Activated effector memory CD4-positive, alpha-beta T cell treated with Interleukin-2 at 50 U/mL for 16 hours (primary cell): ENCODE measurements around the gene PLEKHA7.

Source experiments
- DNase-seq: peaks from one replicate; pipeline ENCODE4 v3.0.0-alpha.2; 2020

The PLEKHA7 gene

DNA sequence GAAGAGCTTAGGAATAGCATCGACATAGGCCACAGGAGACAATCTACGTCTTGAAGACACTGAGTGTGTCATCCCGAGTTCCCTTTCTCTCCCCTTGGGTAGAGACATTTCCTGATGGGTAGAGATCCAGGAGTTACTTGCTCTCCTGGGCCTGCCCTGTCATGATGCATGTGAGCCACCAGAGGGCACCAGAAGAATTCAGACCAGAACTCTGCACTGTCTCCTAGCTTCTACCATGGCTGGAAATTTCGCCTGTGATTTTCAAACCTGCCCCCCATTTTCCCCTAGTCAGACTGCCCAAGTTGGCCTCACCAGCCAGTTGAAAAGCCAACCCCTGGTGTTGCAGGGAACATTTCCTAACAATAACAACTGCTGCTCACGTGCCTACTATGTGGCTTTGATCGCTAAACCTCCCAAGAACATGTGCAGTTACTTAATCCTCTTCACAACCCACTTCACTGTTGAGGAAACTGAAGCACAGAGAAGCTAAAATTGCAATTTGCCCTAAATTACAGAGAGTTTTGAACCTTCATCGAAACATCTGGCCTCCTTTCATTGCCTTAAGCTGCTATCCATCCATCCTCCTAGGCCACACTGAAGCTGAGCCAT is 228.6 kb downstream of the PLEKHA7 start:
- DNase-seq = peak; percentile 22

GRCh38 chr11:16784666-16785065 is 229.5 kb downstream of the PLEKHA7 start:
- no peak for DNase-seq

DNA sequence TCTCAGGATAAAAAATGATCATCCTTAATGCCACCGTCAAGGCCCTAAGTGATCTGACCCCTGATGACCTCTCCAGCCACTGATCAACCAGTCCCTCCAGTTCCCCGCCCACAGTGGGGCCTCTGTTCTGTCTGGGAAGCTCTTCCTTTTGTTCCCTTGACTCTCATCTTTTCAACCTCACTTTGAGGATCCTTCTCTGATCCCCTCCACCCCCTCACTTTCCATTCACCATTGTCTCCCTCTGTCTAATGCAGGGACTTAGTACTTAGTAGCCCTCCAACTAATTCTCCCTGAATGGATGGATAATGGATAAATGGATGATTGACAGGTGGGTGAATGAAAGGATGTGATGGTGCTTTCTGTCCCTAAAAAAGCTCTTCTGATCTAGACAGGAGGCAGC is 230.1 kb downstream of the PLEKHA7 start:
- no peak for DNase-seq

DNA sequence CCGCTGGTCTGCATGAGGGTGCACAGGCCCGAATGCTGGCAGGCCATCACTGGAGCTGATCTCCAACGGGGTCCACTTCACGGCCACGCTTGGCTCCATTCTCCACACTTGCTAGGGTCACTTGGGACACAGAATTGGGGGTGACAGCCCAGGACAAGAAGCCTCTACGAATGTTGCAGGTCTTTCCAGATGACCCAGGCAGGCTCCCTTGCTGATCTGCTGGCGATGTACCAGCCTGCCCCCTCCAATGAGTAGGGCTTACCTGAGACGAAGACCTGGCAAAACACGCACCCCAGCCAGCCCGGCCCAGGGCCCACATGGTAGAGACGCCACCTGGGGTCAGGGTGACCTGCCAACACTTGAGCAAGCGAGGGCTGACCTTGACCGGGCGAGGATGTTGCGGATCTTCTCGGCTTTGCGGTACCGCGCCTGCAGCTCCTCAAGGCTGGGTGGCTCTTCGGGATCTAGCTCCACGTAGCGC is 230.9 kb downstream of the PLEKHA7 start:
- no peak for DNase-seq

GRCh38 chr11:16781936-16782919 is 232.0 kb downstream of the PLEKHA7 start:
- DNase-seq = no peak

DNA sequence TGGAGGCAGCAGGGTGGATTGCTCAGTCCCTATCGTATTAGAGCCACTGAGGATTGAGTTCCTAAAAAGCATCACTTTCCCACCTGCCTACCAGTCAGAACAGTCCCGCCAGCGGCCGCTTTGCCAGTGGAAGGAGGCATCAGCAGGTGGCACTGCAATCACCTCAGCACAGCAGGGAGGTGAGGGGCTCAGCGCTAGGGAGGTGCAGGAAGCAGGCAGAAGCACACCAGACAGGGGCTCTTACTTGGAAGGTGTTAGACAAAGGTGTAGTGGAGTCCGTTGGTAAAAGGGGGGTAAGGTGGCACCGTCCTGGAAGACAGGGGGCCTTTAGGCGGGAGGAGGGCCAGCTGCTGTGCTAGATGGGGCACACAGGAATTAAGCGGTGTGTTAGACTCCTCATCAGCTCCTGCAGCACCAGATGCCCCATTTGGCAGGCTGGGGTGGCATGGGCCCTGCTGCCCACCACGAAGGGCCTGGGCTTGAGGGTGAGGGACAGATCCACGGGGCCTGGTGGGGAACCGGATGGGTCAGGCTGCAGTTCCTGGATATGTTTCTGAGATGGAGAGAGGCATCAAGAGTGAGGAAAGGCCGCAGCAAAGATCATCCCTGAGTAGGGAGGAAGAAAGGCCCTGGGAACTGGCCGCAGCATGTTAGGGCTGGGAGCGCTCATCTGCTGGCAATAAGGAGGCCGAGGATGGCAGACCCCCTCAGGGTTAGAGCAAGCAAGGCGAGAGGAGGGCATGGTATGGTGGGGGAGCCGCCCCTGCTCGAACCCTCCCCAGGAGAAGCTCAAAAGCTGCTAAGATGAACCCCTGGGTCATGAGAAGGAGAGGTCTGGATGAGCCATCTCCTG is 233.3 kb downstream of the PLEKHA7 start:
- no peak for DNase-seq

DNA sequence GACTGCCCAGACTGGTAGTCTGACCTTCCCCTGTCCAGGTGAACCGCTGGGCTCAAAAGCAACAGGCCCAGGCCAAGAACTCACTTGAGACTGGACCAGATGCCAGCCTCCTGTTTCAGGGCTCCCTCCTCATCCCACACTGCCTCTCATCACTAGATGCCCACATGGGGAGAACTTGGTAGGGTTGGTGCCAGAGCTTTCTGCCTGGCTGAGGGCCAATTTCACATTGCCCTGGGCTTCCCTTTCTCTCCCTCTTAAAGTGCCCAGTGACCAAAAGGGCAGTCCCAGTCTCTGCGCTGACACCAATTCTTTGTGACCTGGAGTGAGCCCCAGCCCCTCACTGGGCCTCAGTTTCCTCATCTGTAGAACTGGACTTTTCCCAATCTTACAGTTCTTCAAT is 234.1 kb downstream of the PLEKHA7 start:
- DNase-seq = no peak

- DNase-seq = no peak
Measured at GRCh38 chr11:16779436-16779835, 234.8 kb downstream of the PLEKHA7 start.

DNA sequence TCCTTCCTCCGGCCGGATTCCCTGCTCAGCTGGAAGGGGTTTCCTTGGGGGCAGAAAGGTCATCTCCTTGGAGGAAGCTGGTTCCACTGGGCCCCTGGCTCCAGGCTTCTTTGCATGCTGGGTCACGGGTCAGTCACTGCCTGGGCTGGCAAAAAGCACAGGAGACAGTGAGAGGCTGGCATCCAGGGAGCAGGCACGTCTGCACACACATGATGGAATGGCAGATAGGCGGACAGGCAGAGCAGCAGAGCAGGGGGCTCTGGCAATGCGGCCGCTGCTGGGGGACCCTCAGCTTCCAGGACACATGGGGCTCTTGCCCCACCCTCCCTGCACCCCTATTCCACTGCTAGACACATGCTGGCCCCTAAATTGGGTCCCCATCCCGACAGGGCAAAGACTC is 235.3 kb downstream of the PLEKHA7 start:
- DNase-seq = no peak

GRCh38 chr11:16778286-16778685 is 235.9 kb downstream of the PLEKHA7 start:
- no peak for DNase-seq

DNA sequence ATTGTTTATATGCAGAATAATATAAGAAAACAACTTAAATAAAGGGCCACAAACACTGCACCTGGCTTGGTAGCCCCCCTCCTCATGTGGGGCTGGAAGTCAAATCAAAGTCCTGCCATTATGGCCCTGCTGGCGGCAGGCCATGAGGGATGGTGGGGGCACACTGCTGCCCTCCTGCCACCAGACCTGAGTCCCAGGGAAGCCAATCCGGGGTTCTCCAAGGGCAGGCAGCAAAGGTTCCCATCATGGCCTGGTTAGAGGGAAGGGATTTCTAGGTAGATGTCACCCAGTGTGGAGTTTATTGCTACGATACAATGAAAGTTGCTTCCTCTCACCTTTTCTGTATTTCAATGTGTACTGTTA is 236.6 kb downstream of the PLEKHA7 start:
- DNase-seq = no peak

DNA sequence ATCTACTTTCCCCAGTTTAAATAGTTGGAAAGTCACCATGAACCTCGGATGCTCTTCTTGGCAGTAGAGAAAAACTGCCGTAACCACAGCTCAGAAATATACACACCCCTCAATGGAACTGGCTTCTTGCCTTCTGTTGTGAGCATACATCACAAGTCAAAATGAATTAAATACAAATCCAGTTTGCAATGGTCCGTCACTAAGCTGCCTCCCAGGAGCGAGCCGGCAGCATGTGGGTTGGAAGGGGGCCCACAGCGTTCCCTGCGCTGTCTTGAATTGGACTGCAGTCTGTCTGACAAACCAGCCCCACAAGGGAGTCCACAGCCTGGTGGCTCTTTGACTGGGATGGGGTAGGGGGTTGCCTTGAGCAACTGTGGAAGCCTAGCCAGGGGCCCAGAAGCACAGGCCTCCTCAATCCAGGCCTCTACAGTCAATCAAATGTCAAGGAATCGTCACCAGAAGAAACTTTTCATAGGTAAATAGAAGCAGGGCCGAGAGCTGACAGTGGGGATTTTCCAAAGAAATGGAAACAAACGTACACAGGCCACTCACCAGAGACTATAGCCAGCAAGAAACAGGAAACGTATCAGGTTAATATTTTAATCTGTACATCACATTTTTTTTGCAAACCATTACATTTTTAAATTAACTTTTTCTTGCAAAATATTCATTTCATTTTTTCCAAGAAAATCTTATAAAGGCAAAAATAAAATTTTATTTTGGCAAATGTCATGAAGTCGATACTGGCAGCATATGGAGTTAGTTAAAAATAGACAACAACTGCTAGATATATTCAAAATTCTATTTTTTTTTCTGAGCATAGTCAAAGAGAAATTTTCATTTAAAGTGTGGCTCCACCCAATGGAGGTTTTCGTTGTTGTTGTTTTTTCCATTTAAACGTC is 237.3 kb downstream of the PLEKHA7 start:
- DNase-seq = no peak

GRCh38 chr11:16775614-16776283 is 238.5 kb downstream of the PLEKHA7 start:
- DNase-seq = no peak

- no peak for DNase-seq
Measured at GRCh38 chr11:16774936-16775613, 239.1 kb downstream of the PLEKHA7 start.

- no peak for DNase-seq
Measured at GRCh38 chr11:16773981-16774935, 240.0 kb downstream of the PLEKHA7 start.

GRCh38 chr11:16772141-16772512 is 242.1 kb downstream of the PLEKHA7 start:
- no peak for DNase-seq

GRCh38 chr11:16771350-16772140 is 242.7 kb downstream of the PLEKHA7 start:
- DNase-seq = no peak

GRCh38 chr11:16770016-16770415 is 244.2 kb downstream of the PLEKHA7 start:
- DNase-seq = no peak

- no peak for DNase-seq
Measured at GRCh38 chr11:16769386-16769785, 244.8 kb downstream of the PLEKHA7 start.
